Esophagus muscularis mucosa (tissue), 4 donors: ENCODE measurements around the gene OR4D2. TPM values are rescaled to one million over a fixed set of nuclear protein-coding genes. Genes with fewer than 3 reads are reported as not detected.

Source experiments
- DNase-seq: peaks from one replicate; pipeline ENCODE4 v3.0.0-alpha.2; 2017; ENCODE audit errors: extremely low spot score
- H3K27ac ChIP-seq, 4 donors: fragments of 200-600 bp; sonication (generic); replicated peaks in 1 of 4; 1 replicate in 3 of 4; 2 replicates in 1 of 4; pipeline ENCODE4 v1.5.1; 2016 to 2019; ENCODE audit warnings: mild to moderate bottlenecking in 1 of 4
- H3K27me3 ChIP-seq, 4 donors: fragments of 200-600 bp; sonication (generic); one replicate each; pipeline versions ENCODE4 v1.5.1 to v1.6.0; 2016 to 2019
- H3K36me3 ChIP-seq, 4 donors: fragments of 200-600 bp; sonication (generic); one replicate each; pipeline ENCODE4 v1.5.1; 2016 to 2019
- H3K4me1 ChIP-seq, 4 donors: fragments of 200-600 bp; sonication (generic); one replicate each; pipeline ENCODE4 v1.5.1; 2016 to 2019
- H3K4me3 ChIP-seq, 4 donors: fragments of 200-600 bp; sonication (generic); 1 replicate in 2 of 4; 2 replicates in 2 of 4; pipeline ENCODE4 v1.5.1; 2016 to 2019; ENCODE audit warnings: mild to moderate bottlenecking in 4 of 4, moderate library complexity in 1 of 4
- H3K9me3 ChIP-seq, 4 donors: fragments of 200-600 bp; sonication (generic); 1 replicate in 3 of 4; 2 replicates in 1 of 4; pipeline ENCODE4 v1.5.1; 2016 to 2019
- CTCF ChIP-seq, 3 experiments: fragments of 200-600 bp in 2 of 3; fragments of 450-650 bp in 1 of 3; sonication (generic) in 2 of 3; IDR thresholded peaks; one replicate each; pipeline ENCODE4 v1.5.1; 2017 to 2019; ENCODE audit warnings: antibody characterized with exemption in 3 of 3, mild to moderate bottlenecking in 2 of 3, moderate library complexity in 1 of 3
- EP300 ChIP-seq: sonication (generic); formaldehyde crosslinking; IDR thresholded peaks from one replicate; pipeline ENCODE4 v1.6.1; 2017; ENCODE audit warnings: antibody characterized with exemption
- POLR2A ChIP-seq: fragments of 450-650 bp; IDR thresholded peaks from one replicate; pipeline ENCODE4 v1.6.1; 2017; ENCODE audit warnings: antibody characterized with exemption, moderate library complexity, mild to moderate bottlenecking, low read depth
- POLR2AphosphoS5 ChIP-seq, 2 donors: sonication (generic); formaldehyde crosslinking; IDR thresholded peaks; one replicate each; pipeline ENCODE4 v1.6.1; 2017; ENCODE audit warnings: antibody characterized with exemption in 2 of 2
- WGBS: methylation state at CpG from one replicate; pipeline ENCODE4 v1.1.5; 2018; 5-methylcytosine and 5-hydroxymethylcytosine counted together
- intact Hi-C: fragments of 100-400 bp; cut with DNase I; formaldehyde crosslinking; loops from one replicate; pipeline ENCODE4 v1.15.1; 2023
- total RNA-seq, 4 donors: library from RNA; depleted of rRNA; stranded (reverse); fragments of >200 nt; gene quantifications; one replicate each; pipeline versions ENCODE4 v1.1.0 to v1.2.1, GENCODE V29; 2016

OR4D2 gene
- total RNA-seq, 4 donors from 2014 or later, result not detected

- TF ChIP-seq CTCF (IDR thresholded peaks at IDR 0.05), result no peak
- TF ChIP-seq EP300, result no peak
- peaks cover 0 to 85% (median 3%) of the 10 kb centered on the region in 4 donors for H3K27me3 ChIP-seq
- no peaks in the 10 kb centered on the region for H3K36me3 ChIP-seq
- no peaks in the 10 kb centered on the region for H3K9me3 ChIP-seq
- DNase-seq, result no peak
- intact Hi-C loops, result no loop called here
- 43% methylated on average over 3 of the region's 6 CpGs for WGBS
- no peak within 1 kb of the TSS for H3K27ac ChIP-seq
- H3K4me3 ChIP-seq, result no peak within 1 kb of the TSS
- H3K4me1 ChIP-seq, result no peaks in the 10 kb centered on the region
Measured at GRCh38 chr17:58192612-58193011, 25.8 kb downstream of the OR4D2 start, which contains the start of gene EPX. TSS of gene EPX (plus strand) at chr17:58192726. CDS start at chr17:58192847, 121 bp downstream.

DNA sequence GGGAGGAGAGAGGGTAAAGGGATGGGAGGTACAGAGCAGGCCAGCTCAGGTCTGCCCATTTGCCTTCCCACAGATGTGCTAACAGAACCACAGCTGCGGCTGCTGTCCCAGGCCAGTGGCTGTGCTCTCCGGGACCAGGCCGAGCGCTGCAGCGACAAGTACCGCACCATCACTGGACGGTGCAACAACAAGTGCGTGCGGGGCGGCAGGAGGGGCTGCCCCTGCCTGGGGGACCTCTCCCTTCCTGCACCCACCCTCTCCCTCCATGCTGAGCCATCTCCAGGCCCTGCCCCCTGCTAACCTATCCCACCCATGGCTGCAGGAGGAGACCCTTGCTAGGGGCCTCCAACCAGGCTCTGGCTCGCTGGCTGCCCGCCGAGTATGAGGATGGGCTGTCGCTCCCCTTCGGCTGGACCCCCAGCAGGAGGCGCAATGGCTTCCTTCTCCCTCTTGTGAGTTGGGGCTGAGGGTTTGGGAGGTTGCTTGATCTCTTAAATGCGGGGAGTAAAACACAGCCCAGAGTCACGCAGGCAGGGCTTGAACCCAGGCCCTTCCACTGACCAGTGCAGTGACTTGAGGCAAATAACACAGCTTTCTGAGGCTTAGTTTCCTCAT, 27.0 kb downstream of the OR4D2 start:
- intact Hi-C loops, result no loop called here
- TF ChIP-seq POLR2A (no peak), POLR2AphosphoS5 (IDR thresholded peaks at IDR 0.05) (no peak), EP300 (no peak), CTCF (IDR thresholded peaks at IDR 0.05) (no peak)
- Histone ChIP-seq H3K4me1 (no peaks in the 10 kb centered on the region), H3K27me3 (peaks cover 0 to 92% (median 3%) of the 10 kb centered on the region in 4 donors), H3K27ac (no peak overlapping the region), H3K9me3 (no peaks in the 10 kb centered on the region), H3K36me3 (no peaks in the 10 kb centered on the region), H3K4me3 (no peak overlapping the region)
- DNase-seq, result no peak
- 78% methylated on average over 3 of the region's 18 CpGs for WGBS

DNA sequence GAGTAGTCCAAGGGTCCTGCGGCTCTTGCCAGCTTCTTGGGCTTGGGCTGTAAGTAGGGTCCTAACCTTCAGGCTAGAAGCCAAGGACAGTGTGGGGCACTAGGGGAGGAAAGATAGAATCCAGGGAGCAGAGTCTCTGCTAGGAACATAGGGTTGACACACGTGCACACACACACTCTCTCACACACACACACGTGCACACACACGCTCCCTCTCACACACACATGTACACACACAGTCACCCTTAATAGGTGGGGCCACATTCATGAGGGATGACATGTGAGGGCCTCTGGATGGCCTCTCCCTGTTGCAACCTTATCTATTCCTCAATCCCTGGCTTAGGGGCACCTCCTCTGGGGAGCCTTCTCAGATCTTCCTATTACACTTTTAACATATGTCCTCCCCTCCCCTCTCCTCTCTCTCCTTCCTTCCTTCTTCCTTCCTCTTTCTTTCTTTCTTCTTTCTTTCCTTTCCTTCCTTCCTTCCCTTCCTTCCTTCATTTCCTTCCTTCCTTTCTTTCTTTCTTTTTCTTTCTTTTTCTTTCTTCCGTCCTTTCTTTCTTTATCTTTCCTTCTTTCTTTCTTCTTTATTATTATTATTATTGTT, 28.8 kb downstream of the OR4D2 start:
- DNase-seq, result no peak
- Histone ChIP-seq H3K27me3 (peaks cover 0 to 91% (median 3%) of the 10 kb centered on the region in 4 donors), H3K9me3 (no peaks in the 10 kb centered on the region), H3K27ac (no peak overlapping the region), H3K4me3 (no peak overlapping the region), H3K4me1 (no peaks in the 10 kb centered on the region), H3K36me3 (no peaks in the 10 kb centered on the region)
- intact Hi-C loops, result no loop called here
- no peak for TF ChIP-seq POLR2A
- TF ChIP-seq EP300, result no peak
- no peak for TF ChIP-seq CTCF (IDR thresholded peaks at IDR 0.05)
- TF ChIP-seq POLR2AphosphoS5 (IDR thresholded peaks at IDR 0.05), result no peak
- 88% methylated on average over 5 of the region's 5 CpGs for WGBS

DNA sequence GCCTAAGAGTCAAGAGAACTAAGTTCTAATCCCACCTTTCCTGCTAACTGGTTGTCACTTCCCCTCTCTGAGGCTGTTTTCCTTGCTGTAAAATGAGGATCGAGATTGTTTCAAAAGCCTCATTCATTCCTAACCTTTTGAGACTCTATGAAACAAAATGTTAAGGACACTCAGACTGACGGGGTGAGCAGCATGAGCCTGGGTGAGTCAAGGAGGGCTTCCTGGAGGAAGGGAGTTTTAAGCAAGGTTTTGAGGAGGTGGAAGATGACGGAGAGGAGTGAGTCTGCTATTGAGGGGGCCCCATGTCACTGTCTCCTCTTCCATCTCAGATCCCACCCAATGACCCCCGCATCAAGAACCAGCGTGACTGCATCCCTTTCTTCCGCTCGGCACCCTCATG, 29.8 kb downstream of the OR4D2 start:
- DNase-seq, result no peak
- WGBS, result 83% methylated on average over 7 of the region's 7 CpGs
- Histone ChIP-seq H3K27me3 (peaks cover 0 to 81% (median 0%) of the 10 kb centered on the region in 4 donors), H3K27ac (no peak overlapping the region), H3K9me3 (no peaks in the 10 kb centered on the region), H3K4me3 (no peak overlapping the region), H3K4me1 (no peaks in the 10 kb centered on the region), H3K36me3 (no peaks in the 10 kb centered on the region)
- intact Hi-C loops, result no loop called here
- TF ChIP-seq CTCF (IDR thresholded peaks at IDR 0.05) (no peak), POLR2A (no peak), POLR2AphosphoS5 (IDR thresholded peaks at IDR 0.05) (no peak), EP300 (no peak)
